Measurements from ENCODE around the gene MCU.
"Not testable (repeated sequence)": the region's sequence is repeated elsewhere in the genome, so short reads cannot be mapped to it uniquely, and the experiment has no call there.

Gene MCU

GRCh38 chr10:72852508-72852907, 160.6 kb downstream of the MCU start:
- DNase-seq: no peak

GRCh38 chr10:72855129-72855528, 163.2 kb downstream of the MCU start:
- DNase-seq: no peak

- no peak for DNase-seq
These were observed 163.8 kb downstream of the MCU start for GRCh38 chr10:72855790-72856189.

- no peak for DNase-seq
These were observed 166.1 kb downstream of the MCU start for GRCh38 chr10:72858067-72858466.

- DNase-seq: no peak
These were observed 171.0 kb downstream of the MCU start for GRCh38 chr10:72862957-72863356.

- DNase-seq: no peak
These were observed 183.5 kb downstream of the MCU start for GRCh38 chr10:72875250-72876055.

GRCh38 chr10:72879245-72879644, 187.3 kb downstream of the MCU start:
- DNase-seq: no peak

GRCh38 chr10:72881291-72881690, 189.3 kb downstream of the MCU start:
- no peak for DNase-seq

- DNase-seq: no peak
These were observed 191.9 kb downstream of the MCU start for GRCh38 chr10:72883861-72884260.

- no peak for DNase-seq
These were observed 194.0 kb downstream of the MCU start for GRCh38 chr10:72885953-72886352.

- no peak for DNase-seq
These were observed 194.7 kb downstream of the MCU start for GRCh38 chr10:72886621-72887020.

GRCh38 chr10:72887043-72887442, 195.1 kb downstream of the MCU start:
- DNase-seq: peak; percentile 5 to 6

- DNase-seq: no peak
These were observed 196.3 kb downstream of the MCU start for GRCh38 chr10:72888151-72888638.

- no peak for DNase-seq
These were observed 197.5 kb downstream of the MCU start for GRCh38 chr10:72889391-72889831.

- DNase-seq: no peak
These were observed 198.1 kb downstream of the MCU start for GRCh38 chr10:72890086-72890485.

GRCh38 chr10:72893136-72893798, 201.3 kb downstream of the MCU start, which contains the start of gene OIT3:
Gene OIT3 (plus strand): TSS chr10:72893739. CDS start chr10:72893799, 60 bp downstream.
- no peak for DNase-seq

- DNase-seq: no peak
These were observed 203.4 kb downstream of the MCU start for GRCh38 chr10:72895236-72895850.

- no peak for DNase-seq
These were observed 206.7 kb downstream of the MCU start for GRCh38 chr10:72898616-72899015.

GRCh38 chr10:72899545-72899944, 207.6 kb downstream of the MCU start:
- DNase-seq: no peak

GRCh38 chr10:72903941-72904446, 212.1 kb downstream of the MCU start:
- not testable (repeated sequence) for DNase-seq

- DNase-seq: no peak
These were observed 212.9 kb downstream of the MCU start for GRCh38 chr10:72904806-72905205.

GRCh38 chr10:72906446-72906845, 214.5 kb downstream of the MCU start:
- no peak for DNase-seq

GRCh38 chr10:72910705-72911104, 218.8 kb downstream of the MCU start:
- no peak for DNase-seq
